K562 (cell line): Measurements from ENCODE around the gene YBX2. TPM values are rescaled to one million over a fixed set of nuclear protein-coding genes. Genes with fewer than 3 reads are reported as not detected.

ENCODE experiments used
- C11orf30 ChIP-seq: fragments of 450-650 bp; IDR thresholded peaks from 2 replicates; pipeline ENCODE4 v1.6.1; 2016; ENCODE audit warnings: low read depth, mild to moderate bottlenecking
- CEBPB ChIP-seq: fragments of 450-650 bp; IDR thresholded peaks from 2 replicates; pipeline ENCODE4 v1.6.1; 2016; ENCODE audit warnings: missing genetic modification characterization, missing compliant biosample characterization
- CTBP1 ChIP-seq: fragments of 450-650 bp; IDR thresholded peaks from 2 replicates; pipeline ENCODE4 v1.6.1; 2016; ENCODE audit warnings: borderline replicate concordance
- ESRRA ChIP-seq: fragments of 450-650 bp; IDR thresholded peaks from 2 replicates; pipeline ENCODE4 v1.6.1; 2014; ENCODE audit warnings: low read depth, mild to moderate bottlenecking, moderate library complexity, borderline replicate concordance
- ETV1 ChIP-seq: fragments of 450-650 bp; conservative IDR thresholded peaks from 2 replicates; pipeline ENCODE4 v1.6.1; 2016; ENCODE audit warnings: missing genetic modification characterization, control low read depth, low read depth, missing compliant biosample characterization
- HIVEP1 ChIP-seq: fragments of 250-450 bp; sonication (Bioruptor Pico); IDR thresholded peaks from 2 replicates; pipeline ENCODE4 v1.4.0; 2020; ENCODE audit warnings: mild to moderate bottlenecking
- HMG20A ChIP-seq: fragments of 450-650 bp; formaldehyde crosslinking; conservative IDR thresholded peaks from 2 replicates; pipeline ENCODE4 v1.4.0; 2020; ENCODE audit warnings: mild to moderate bottlenecking, mixed read lengths
- HOXB6 ChIP-seq: fragments of 250-450 bp; sonication (Bioruptor Pico); IDR thresholded peaks from 2 replicates; pipeline ENCODE4 v1.5.1; 2022; ENCODE audit warnings: mild to moderate bottlenecking, borderline replicate concordance
- KLF16 ChIP-seq: IDR thresholded peaks from 2 replicates; pipeline ENCODE4 v1.6.1; 2016; ENCODE audit warnings: antibody characterized with exemption
- MAFF ChIP-seq: IDR thresholded peaks from 2 replicates; pipeline ENCODE4 v1.6.1; 2012; ENCODE audit warnings: low read length, improper control_type of control experiment
- MTA1 ChIP-seq: fragments of 450-650 bp; IDR thresholded peaks from 2 replicates; pipeline ENCODE4 v1.6.1; 2017; ENCODE audit warnings: borderline replicate concordance
- MYBL2 ChIP-seq, 2 experiments: fragments of 450-650 bp in 1 of 2; sonication (generic) in 1 of 2; formaldehyde crosslinking in 1 of 2; IDR thresholded peaks; 2 replicates each; pipeline versions ENCODE4 v1.6.1 to v1.8.1; 2017 to 2022; ENCODE audit warnings: borderline replicate concordance in 1 of 2, inconsistent platforms in 1 of 2, low read depth in 1 of 2, mild to moderate bottlenecking in 1 of 2, missing genetic modification reagents in 1 of 2, moderate library complexity in 1 of 2
- NRF1 ChIP-seq, 2 experiments: fragments of 450-650 bp; IDR thresholded peaks in 1 of 2; conservative IDR thresholded peaks in 1 of 2; 2 replicates each; pipeline ENCODE4 v1.6.1; 2014; ENCODE audit warnings: mild to moderate bottlenecking in 2 of 2
- RBFOX2 ChIP-seq: fragments of 200-400 bp; formaldehyde crosslinking; IDR thresholded peaks from 2 replicates; pipeline ENCODE4 v1.6.1; 2017; ENCODE audit warnings: low read depth, mild to moderate bottlenecking, low read length, moderate library complexity
- TAF1 ChIP-seq: IDR thresholded peaks from 2 replicates; pipeline ENCODE4 v1.6.1; 2011; ENCODE audit warnings: mild to moderate bottlenecking, low read length, moderate library complexity; ENCODE audit not compliant: insufficient read depth, control insufficient read depth, severe bottlenecking; ENCODE audit errors: extremely low read depth
- TCF7L2 ChIP-seq: fragments of 150-350 bp; IDR thresholded peaks from 2 replicates; pipeline ENCODE4 v1.6.1; 2016; ENCODE audit warnings: low read depth, mild to moderate bottlenecking, low read length, moderate library complexity
- ZFP1 ChIP-seq: fragments of 450-650 bp; formaldehyde crosslinking; IDR thresholded peaks from 2 replicates; pipeline ENCODE4 v1.4.0; 2020; ENCODE audit warnings: mild to moderate bottlenecking, mixed read lengths
- ZNF134 ChIP-seq: fragments of 250-450 bp; sonication (Bioruptor Pico); conservative IDR thresholded peaks from 2 replicates; pipeline ENCODE4 v1.4.0; 2020
- ZNF239 ChIP-seq: fragments of 250-450 bp; sonication (Bioruptor Pico); IDR thresholded peaks from 2 replicates; pipeline ENCODE4 v1.4.0; 2020; ENCODE audit warnings: mild to moderate bottlenecking
- ZNF263 ChIP-seq: sonication (generic); formaldehyde crosslinking; IDR thresholded peaks from 2 replicates; pipeline ENCODE4 v1.8.0; 2022; ENCODE audit warnings: mild to moderate bottlenecking, missing genetic modification reagents, borderline replicate concordance
- ZNF347 ChIP-seq: fragments of 450-650 bp; formaldehyde crosslinking; IDR thresholded peaks from 2 replicates; pipeline ENCODE4 v1.4.0; 2020; ENCODE audit warnings: low read depth, mild to moderate bottlenecking, moderate library complexity
- ZNF589 ChIP-seq: fragments of 200-800 bp; sonication (Bioruptor generic); IDR thresholded peaks from 2 replicates; pipeline ENCODE4 v1.6.1; 2016; ENCODE audit warnings: low read depth, missing genetic modification characterization, missing compliant biosample characterization
- ZNF76 ChIP-seq: fragments of 250-450 bp; sonication (Bioruptor Pico); IDR thresholded peaks from 2 replicates; pipeline ENCODE4 v1.4.0; 2020; ENCODE audit warnings: mild to moderate bottlenecking, moderate library complexity, borderline replicate concordance
- ZNF785 ChIP-seq: fragments of 250-450 bp; sonication (Bioruptor Pico); IDR thresholded peaks from 2 replicates; pipeline ENCODE4 v1.4.0; 2020; ENCODE audit warnings: mild to moderate bottlenecking
- ZNF830 ChIP-seq: fragments of 250-450 bp; sonication (Bioruptor Pico); IDR thresholded peaks from 2 replicates; pipeline ENCODE4 v1.5.0; 2021; ENCODE audit warnings: mild to moderate bottlenecking
- polyA plus RNA-seq, 8 experiments: library from polyadenylated mRNA; depleted of rRNA in 4 of 8; stranded (reverse) in 5 of 8; unstranded in 3 of 8; fragments of >200 nt; fragmentation: Nextera tagmentation in 2 of 8; fragmentation: Illumina TruSeq in 1 of 8; extraction: Ambion mirVana in 2 of 8; extraction: Trizol in 1 of 8; gene quantifications; 2 replicates each; pipeline versions ENCODE4 v1.2.1 to v1.2.3, GENCODE V29; 2011 to 2014; ENCODE audit warnings: inconsistent platforms in 1 of 8, missing spikeins in 1 of 8
- total RNA-seq, 7 experiments: library from RNA; depleted of rRNA in 6 of 7; stranded (reverse); fragments of >200 nt in 6 of 7; fragmentation: Illumina TruSeq in 2 of 7; extraction: Trizol in 2 of 7; gene quantifications; 2 replicates each; pipeline versions ENCODE4 v1.2.1 to v1.2.3, GENCODE V29; 2011 to 2021; ENCODE audit warnings: low replicate concordance in 1 of 7
- TF ChIP-seq, protein P1 (sequence below): fragments of 450-650 bp; conservative IDR thresholded peaks from 2 replicates; pipeline ENCODE4 v1.6.1; 2016; ENCODE audit warnings: missing genetic modification characterization, low read depth, mild to moderate bottlenecking, missing compliant biosample characterization, moderate library complexity
- TF ChIP-seq, protein P2 (sequence below): fragments of 250-450 bp; sonication (Bioruptor Pico); IDR thresholded peaks from 2 replicates; pipeline ENCODE4 v1.8.0; 2022; ENCODE audit warnings: moderate library complexity, mild to moderate bottlenecking, inconsistent platforms
- TF ChIP-seq, protein P3 (sequence below): fragments of 250-450 bp; sonication (Bioruptor Pico); IDR thresholded peaks from 2 replicates; pipeline ENCODE4 v1.5.0; 2020; ENCODE audit warnings: mild to moderate bottlenecking

YBX2 gene
- total and polyA plus RNA-seq, 9 of the 15 experiments (the other 6 are each of a cell fraction or from before 2014, with no cell fraction given), result 0.03 to 0.59 (median 0.27) TPM; not detected in 6

DNA sequence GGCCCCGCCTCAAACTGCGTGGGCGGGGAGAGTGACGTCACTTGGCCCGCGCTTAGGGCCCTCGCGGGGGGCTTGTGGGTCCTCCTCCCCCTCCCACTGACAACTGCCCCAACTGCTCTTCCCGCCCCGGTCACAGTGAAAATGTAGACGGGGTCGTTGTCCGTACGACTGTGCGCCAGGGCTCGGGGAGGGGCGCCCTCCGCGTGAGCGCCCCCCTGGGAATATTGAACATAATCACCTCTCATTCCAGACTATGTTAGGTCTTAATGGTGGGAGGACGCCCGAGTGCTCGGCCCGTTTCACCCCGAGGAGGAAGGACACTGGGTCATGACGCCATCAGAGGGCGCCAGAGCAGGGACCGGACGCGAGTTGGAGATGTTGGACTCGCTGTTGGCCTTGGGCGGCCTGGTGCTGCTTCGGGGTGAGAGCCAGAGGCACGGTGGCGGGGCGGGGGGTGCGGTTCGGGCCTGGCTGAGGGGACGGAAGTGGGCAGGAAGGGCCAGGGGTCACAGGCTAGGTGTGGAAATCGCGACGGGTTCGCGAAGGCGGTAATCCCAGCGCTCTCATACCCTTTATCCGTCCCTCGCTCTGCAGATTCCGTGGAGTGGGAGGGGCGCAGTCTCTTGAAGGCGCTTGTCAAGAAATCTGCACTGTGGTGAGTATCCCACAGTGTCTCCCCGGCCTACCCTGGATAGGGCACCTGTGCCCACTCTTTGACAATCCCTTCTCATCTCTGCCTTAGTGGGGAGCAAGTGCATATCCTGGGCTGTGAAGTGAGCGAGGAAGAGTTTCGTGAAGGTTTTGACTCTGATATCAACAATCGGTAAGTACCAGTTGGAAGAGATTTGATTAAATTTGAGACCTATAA, 42.0 kb downstream of the YBX2 start, which contains the start of gene ELP5 (continued):
- TF ChIP-seq, protein P1, sequence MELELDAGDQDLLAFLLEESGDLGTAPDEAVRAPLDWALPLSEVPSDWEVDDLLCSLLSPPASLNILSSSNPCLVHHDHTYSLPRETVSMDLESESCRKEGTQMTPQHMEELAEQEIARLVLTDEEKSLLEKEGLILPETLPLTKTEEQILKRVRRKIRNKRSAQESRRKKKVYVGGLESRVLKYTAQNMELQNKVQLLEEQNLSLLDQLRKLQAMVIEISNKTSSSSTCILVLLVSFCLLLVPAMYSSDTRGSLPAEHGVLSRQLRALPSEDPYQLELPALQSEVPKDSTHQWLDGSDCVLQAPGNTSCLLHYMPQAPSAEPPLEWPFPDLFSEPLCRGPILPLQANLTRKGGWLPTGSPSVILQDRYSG (tag), result no peak
- TF ChIP-seq ZNF347 (CRISPR knock-in tag), result no peak
- TF ChIP-seq, protein P2, sequence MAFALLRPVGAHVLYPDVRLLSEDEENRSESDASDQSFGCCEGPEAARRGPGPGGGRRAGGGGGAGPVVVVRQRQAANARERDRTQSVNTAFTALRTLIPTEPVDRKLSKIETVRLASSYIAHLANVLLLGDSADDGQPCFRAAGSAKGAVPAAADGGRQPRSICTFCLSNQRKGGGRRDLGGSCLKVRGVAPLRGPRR, result no peak
- TF ChIP-seq HOXB6, result no peak
- no peak for TF ChIP-seq MAFF
- no peak for TF ChIP-seq ZNF76 (CRISPR knock-in tag)
- peak; percentile 58 for TF ChIP-seq CTBP1
- no peak for TF ChIP-seq ZNF134
- TF ChIP-seq ZNF785 (CRISPR knock-in tag), result no peak
- TF ChIP-seq ESRRA, result peak; percentile 93
- TF ChIP-seq RBFOX2, result peak; percentile 96
- TF ChIP-seq ZNF263 (CRISPR knock-in tag), result peak; percentile 99
- no peak for TF ChIP-seq ZNF239 (CRISPR knock-in tag)
- no peak for TF ChIP-seq HMG20A (CRISPR knock-in tag)
- TF ChIP-seq KLF16, result no peak
- no peak for TF ChIP-seq ZFP1
- TF ChIP-seq, protein P3, sequence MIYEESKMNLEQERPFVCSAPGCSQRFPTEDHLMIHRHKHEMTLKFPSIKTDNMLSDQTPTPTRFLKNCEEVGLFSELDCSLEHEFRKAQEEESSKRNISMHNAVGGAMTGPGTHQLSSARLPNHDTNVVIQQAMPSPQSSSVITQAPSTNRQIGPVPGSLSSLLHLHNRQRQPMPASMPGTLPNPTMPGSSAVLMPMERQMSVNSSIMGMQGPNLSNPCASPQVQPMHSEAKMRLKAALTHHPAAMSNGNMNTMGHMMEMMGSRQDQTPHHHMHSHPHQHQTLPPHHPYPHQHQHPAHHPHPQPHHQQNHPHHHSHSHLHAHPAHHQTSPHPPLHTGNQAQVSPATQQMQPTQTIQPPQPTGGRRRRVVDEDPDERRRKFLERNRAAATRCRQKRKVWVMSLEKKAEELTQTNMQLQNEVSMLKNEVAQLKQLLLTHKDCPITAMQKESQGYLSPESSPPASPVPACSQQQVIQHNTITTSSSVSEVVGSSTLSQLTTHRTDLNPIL, result no peak
- TF ChIP-seq ETV1 (tag), result peak; percentile 72
- no peak for TF ChIP-seq ZNF830
- TF ChIP-seq ZNF589 (CRISPR knock-in tag), result no peak
- TF ChIP-seq C11orf30, result peak; percentile 73
- TF ChIP-seq HIVEP1 (CRISPR knock-in tag), result no peak
- peak; percentile 97 for TF ChIP-seq MTA1
- TF ChIP-seq TCF7L2, result no peak
- TF ChIP-seq NRF1 (conservative IDR thresholded peaks at IDR 0.05 in 1 of 2, IDR thresholded peaks at IDR 0.05 in 1 of 2), result no peak
- TF ChIP-seq CEBPB (tag), result no peak
- peak; percentile 37; the same call in 1 of the 2 replicates for TF ChIP-seq MYBL2 (IDR thresholded peaks at IDR 0.05; ENCODE audit: low read depth)
- TF ChIP-seq MYBL2 (CRISPR knock-in tag; IDR thresholded peaks at IDR 0.05; ENCODE audit: borderline replicate concordance), result no peak
- peak; percentile 86 for TF ChIP-seq TAF1
